C4-2B (cell line): ENCODE results near the gene SPIN2B.
"Not testable (repeated sequence)": the region's sequence is repeated elsewhere in the genome, so short reads cannot be mapped to it uniquely, and the experiment has no call there.

Experiments
- H3K27ac ChIP-seq: fragments of 450-650 bp; 2 replicates; pipeline ENCODE4 v1.5.1; 2017
- CTCF ChIP-seq: fragments of 450-650 bp; conservative IDR thresholded peaks from 2 replicates; pipeline ENCODE4 v1.5.1; 2017; ENCODE audit warnings: mild to moderate bottlenecking
- ZFX ChIP-seq: fragments of 450-650 bp; IDR thresholded peaks from 2 replicates; pipeline ENCODE4 v1.6.1; 2017

The SPIN2B gene

GRCh38 chrX:57104406-57104805, 16.9 kb downstream of the SPIN2B start:
- H3K27ac ChIP-seq = no peak overlapping the region
- no peak for TF ChIP-seq CTCF
- TF ChIP-seq ZFX = no peak

GRCh38 chrX:57103489-57103888, 17.9 kb downstream of the SPIN2B start:
- TF ChIP-seq ZFX (no peak), CTCF (no peak)
- no peak overlapping the region for H3K27ac ChIP-seq

GRCh38 chrX:57102918-57103317, 18.4 kb downstream of the SPIN2B start:
- H3K27ac ChIP-seq = not testable (repeated sequence)

- no peak for TF ChIP-seq ZFX
- TF ChIP-seq CTCF = no peak
- no peak overlapping the region for H3K27ac ChIP-seq
These were observed 38.2 kb downstream of the SPIN2B start for GRCh38 chrX:57083143-57083542.

- H3K27ac ChIP-seq = peak overlapping the region; percentile 78
- TF ChIP-seq ZFX (no peak), CTCF (no peak)
These were observed 46.9 kb downstream of the SPIN2B start for GRCh38 chrX:57074458-57074857.

- TF ChIP-seq CTCF (no peak), ZFX (no peak)
- no peak overlapping the region for H3K27ac ChIP-seq
These were observed 51.0 kb downstream of the SPIN2B start for GRCh38 chrX:57070185-57070984.
